Measurements from ENCODE around the gene CDH11.

Gene CDH11

GRCh38 chr16:64977206-64977920 is 144.5 kb downstream of the CDH11 start:
- no peak for DNase-seq (ENCODE audit: low read depth)

GRCh38 chr16:64975821-64976220 is 146.0 kb downstream of the CDH11 start:
- no peak for DNase-seq (ENCODE audit: low read depth)

- no peak for DNase-seq (ENCODE audit: low read depth)
These were observed 147.5 kb downstream of the CDH11 start for GRCh38 chr16:64974381-64974780.

GRCh38 chr16:64973171-64973570 is 148.7 kb downstream of the CDH11 start:
- DNase-seq (ENCODE audit: low read depth): no peak

GRCh38 chr16:64971171-64971570 is 150.7 kb downstream of the CDH11 start:
- DNase-seq (ENCODE audit: low read depth): no peak

GRCh38 chr16:64969221-64969620 is 152.6 kb downstream of the CDH11 start:
- DNase-seq (ENCODE audit: low read depth): no peak

- no peak for DNase-seq (ENCODE audit: low read depth)
These were observed 153.3 kb downstream of the CDH11 start for GRCh38 chr16:64968539-64968938.

- DNase-seq (ENCODE audit: low read depth): peak; percentile 59
These were observed 157.7 kb downstream of the CDH11 start for GRCh38 chr16:64964126-64964540.

GRCh38 chr16:64962786-64963185 is 159.1 kb downstream of the CDH11 start:
- DNase-seq (ENCODE audit: low read depth): no peak

- no peak for DNase-seq (ENCODE audit: low read depth)
These were observed 164.6 kb downstream of the CDH11 start for GRCh38 chr16:64957246-64957645.

GRCh38 chr16:64952177-64952576 is 169.7 kb downstream of the CDH11 start:
- peak; percentile 32 for DNase-seq (ENCODE audit: low read depth)

- DNase-seq (ENCODE audit: low read depth): no peak
These were observed 170.7 kb downstream of the CDH11 start for GRCh38 chr16:64951193-64951592.

- DNase-seq (ENCODE audit: low read depth): no peak
These were observed 171.1 kb downstream of the CDH11 start for GRCh38 chr16:64950731-64951130.

- DNase-seq (ENCODE audit: low read depth): no peak
These were observed 171.6 kb downstream of the CDH11 start for GRCh38 chr16:64950262-64950661.

GRCh38 chr16:64948056-64948455 is 173.8 kb downstream of the CDH11 start:
- DNase-seq (ENCODE audit: low read depth): no peak

- DNase-seq (ENCODE audit: low read depth): no peak
These were observed 174.2 kb downstream of the CDH11 start for GRCh38 chr16:64947651-64948050.

- DNase-seq (ENCODE audit: low read depth): no peak
These were observed 188.0 kb downstream of the CDH11 start for GRCh38 chr16:64933885-64934284.

- DNase-seq (ENCODE audit: low read depth): no peak
These were observed 195.4 kb downstream of the CDH11 start for GRCh38 chr16:64926476-64926875.

GRCh38 chr16:64925166-64925565 is 196.7 kb downstream of the CDH11 start:
- DNase-seq (ENCODE audit: low read depth): no peak

GRCh38 chr16:64924086-64924485 is 197.8 kb downstream of the CDH11 start:
- DNase-seq (ENCODE audit: low read depth): no peak

- no peak for DNase-seq (ENCODE audit: low read depth)
These were observed 201.8 kb downstream of the CDH11 start for GRCh38 chr16:64919929-64920607.

GRCh38 chr16:64919141-64919540 is 202.7 kb downstream of the CDH11 start:
- no peak for DNase-seq (ENCODE audit: low read depth)

- DNase-seq (ENCODE audit: low read depth): no peak
These were observed 205.8 kb downstream of the CDH11 start for GRCh38 chr16:64916051-64916450.

- peak; percentile 2 for DNase-seq (ENCODE audit: low read depth)
These were observed 211.5 kb downstream of the CDH11 start for GRCh38 chr16:64910356-64910755.
